Hematopoietic multipotent progenitor cell treated with erythropoietin and hydrocortisone succinate and interleukin-3 and kit ligand, for 4 days (in vitro differentiated cells): Measurements from ENCODE around the gene ERMAP.

Experiments
- DNase-seq: peaks from one replicate; pipeline ENCODE4 v3.0.0-alpha.2; 2015

ERMAP gene

DNA sequence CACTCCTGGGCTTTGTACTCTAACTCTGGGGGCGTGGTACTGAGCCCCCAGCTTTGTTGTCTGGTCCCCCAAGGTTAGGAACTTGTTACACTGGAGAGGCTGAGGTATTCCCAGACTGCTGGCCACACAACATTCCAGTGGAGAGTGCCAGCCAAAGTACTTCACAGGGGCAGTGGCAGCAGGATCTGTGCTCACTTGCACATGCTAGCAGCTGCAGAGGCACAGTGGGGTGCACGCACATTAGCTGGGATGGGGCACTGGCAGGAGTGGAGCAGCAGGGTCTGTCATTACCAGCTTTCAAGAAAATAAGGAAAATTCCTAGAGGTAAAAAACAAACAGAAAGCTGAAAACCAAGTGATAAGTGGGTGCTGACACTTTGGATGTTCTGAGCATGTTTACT is 60.5 kb downstream of the ERMAP start:
- DNase-seq = no peak

DNA sequence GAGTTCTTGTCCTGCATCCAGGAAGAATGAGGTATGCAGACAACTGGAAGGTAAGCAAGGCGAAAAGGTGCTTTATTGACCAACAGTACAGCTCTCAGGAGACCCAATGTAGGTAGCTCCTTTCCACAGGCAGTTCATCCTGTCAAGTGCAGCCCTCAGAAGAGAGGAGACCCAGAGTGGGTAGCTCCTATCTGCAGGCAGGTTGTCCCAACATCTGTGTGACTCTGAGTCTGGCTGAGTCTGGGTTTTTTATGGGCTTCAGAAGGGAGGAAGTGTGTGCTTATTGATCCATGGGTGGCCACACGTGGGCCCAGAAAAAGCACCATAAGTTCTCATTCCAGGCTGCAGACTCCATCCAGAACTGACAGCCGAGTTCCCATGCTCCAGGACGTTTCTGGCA is 63.5 kb downstream of the ERMAP start:
- DNase-seq = no peak

DNA sequence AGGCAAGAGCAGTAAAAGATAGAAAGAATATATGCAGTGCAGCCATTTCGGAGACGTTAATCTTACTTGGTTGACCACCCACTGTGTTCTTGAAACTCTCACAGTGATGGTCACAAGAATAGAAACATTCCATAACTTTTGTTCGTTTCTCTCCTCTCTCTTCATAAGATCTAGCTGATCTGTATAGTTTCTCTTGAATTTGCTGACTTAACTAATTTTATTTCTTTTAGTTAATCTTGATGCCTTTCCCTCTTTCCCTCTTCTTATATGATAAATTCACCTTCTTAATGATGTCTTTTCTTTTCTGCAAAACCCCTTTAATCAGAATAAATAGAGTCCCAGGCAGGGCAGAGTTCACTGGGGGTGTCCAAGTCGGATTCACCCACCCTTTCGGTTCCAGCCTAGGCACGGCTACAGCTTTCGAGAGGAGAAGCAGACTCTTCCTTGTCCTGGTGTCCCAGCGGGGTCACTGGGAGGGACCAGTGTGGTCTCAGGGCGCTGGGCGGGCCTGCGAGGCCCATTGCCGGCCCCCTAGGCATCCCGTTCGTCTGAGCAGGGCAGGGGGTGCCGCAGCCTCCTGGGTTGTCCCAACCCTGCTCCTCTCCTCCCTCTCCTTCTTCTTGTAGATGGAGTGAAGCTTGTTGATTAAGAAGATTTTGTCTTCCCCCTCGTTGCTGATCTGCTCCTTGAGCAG is 69.3 kb downstream of the ERMAP start:
- no peak for DNase-seq

DNA sequence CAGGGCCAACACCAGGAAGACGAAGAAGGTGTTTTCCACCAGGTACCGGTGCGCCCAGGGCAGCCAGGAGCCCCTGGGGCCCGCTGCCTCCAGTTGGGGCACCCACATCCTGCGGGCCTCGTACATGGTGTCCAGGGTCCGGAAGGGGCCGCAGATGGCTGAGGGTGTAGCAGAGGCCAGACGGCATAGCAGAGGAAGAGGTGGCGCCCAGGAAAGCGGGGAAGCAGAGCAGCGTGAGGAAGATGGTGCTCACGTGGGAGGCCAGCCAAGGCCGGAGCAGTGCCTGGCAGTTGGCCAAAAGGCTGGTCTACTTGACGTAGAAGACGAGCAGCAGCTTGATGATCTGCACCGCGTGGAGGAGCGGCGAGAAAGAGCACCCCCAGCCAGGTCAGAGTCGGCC is 69.9 kb downstream of the ERMAP start:
- no peak for DNase-seq

DNA sequence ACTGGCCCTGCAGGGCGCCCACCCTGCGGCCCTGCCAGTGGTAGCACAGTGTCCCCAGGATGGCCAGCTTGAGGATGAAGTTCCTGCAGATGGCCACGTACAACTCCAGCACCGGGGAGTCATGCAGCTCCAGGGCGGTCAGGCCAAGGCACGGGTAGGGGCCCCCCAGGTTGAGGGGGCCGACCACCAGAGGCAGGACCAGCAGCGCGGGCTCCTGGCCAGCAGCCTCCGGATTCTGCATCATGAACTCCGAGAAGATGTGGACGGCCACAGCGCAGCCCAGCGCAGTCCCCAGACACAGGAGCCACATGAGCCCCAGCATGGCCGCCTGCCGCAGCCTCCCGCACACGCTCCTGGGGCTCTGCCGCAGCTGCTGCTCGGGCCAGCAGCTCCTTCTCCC is 70.4 kb downstream of the ERMAP start:
- no peak for DNase-seq

DNA sequence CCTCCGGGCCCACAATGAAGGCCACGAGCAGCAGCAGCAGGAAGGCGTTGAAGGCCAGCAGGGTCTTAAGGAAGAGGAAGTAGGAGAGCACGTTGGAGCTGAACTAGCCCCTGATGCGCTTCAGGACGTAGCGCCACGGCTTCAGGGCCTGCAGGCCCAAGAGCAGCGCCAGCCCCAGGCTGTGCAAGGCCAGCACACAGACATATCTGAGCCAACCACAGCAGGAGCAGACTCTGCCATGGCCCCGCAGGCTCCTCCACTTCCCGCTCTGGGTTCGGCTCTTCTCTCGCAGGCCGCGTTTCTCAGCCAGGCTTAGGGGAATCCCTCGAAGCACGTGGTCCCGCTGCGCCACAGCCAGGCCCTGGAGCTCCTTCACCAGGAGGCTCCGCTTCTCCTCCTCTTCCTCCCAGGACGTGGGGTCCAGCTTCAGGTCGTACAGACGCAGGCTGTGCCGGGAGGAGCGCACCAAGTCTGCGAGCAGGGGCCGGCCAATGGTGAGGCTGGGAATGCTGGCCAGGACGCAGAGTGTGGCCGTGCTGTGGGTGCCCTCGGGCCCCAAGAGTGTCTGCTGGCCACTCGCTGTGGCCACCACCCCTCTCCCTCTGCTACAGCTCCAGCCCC is 71.2 kb downstream of the ERMAP start:
- DNase-seq = peak; percentile 35

DNA sequence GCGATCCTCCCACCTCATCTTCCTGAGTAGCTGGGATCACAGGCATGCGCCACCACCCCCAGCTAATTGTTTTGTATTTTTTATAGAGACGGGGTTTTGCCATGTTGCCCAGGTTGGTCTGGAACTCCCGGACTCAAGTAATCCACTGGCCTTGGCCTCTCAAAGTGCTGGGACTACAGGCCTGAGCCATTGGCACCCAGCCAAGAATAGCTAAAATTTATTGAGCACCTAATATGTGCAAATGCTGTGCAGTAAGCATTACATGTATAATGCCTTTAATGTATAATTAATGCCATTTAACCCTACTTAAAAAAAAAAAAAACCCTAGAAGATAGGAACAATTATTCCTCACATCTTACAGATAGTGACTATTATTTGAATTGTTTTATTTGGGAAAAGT is 72.3 kb downstream of the ERMAP start:
- no peak for DNase-seq

DNA sequence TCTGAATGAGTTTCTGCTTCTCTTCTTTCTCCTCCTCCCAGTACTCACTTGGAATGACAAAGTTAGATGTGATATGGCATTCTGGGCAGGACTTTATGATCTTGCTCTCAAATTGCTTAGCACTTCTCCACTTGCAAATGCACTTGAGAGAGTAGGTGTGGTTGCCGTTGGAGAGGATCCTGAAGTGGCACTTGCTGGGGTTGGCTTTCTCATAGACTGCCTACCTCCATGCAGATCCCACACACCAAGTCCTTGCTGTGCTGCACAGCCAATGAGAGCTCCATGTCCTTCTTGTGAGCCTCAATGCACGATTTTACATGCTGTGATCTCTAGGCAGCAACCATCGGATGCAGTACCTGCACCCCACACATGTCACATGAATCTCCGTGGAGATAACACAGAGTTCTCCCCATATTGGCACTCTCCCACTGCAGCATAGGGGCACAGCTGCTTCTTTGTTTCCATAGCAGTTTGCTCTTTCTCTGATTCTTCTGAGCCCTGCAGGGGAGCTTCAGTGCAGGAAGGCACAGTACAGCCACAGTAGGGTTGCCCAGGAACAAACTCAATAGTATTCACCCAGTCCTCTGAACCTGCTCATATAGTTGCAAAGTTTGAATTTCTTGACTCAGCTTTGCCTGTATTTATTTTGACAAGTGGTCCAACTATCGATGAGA is 74.7 kb downstream of the ERMAP start:
- no peak for DNase-seq
